Mucosa of descending colon (tissue), 3 donors: Measurements from ENCODE around the gene NSUN7. TPM values are rescaled to one million over a fixed set of nuclear protein-coding genes. Genes with fewer than 3 reads are reported as not detected.

Experiments used
- ATAC-seq: fragments of 200-7000 bp; cut with Tn5 transposase; one replicate; pipeline ENCODE4 v1.9.1; 2020; ENCODE audit warnings: mild to moderate bottlenecking, moderate library complexity
- DNase-seq, 3 donors: peaks; one replicate each; pipeline ENCODE4 v3.0.0-alpha.2; 2020
- H3K36me3 ChIP-seq: fragments of 200-600 bp; one replicate; pipeline ENCODE4 v1.8.0; 2021; ENCODE audit warnings: low read depth, mild to moderate bottlenecking
- H3K4me1 ChIP-seq: fragments of 200-600 bp; one replicate; pipeline ENCODE4 v1.8.0; 2021; ENCODE audit warnings: low read depth, mild to moderate bottlenecking
- H3K4me3 ChIP-seq: fragments of 200-600 bp; one replicate; pipeline ENCODE4 v1.8.0; 2021; ENCODE audit warnings: mild to moderate bottlenecking
- H3K9me3 ChIP-seq: fragments of 200-600 bp; one replicate; pipeline ENCODE4 v1.8.0; 2021; ENCODE audit warnings: mild to moderate bottlenecking
- CTCF ChIP-seq: fragments of 200-600 bp; IDR thresholded peaks from one replicate; pipeline ENCODE4 v1.8.0; 2022; ENCODE audit warnings: antibody characterized with exemption, mild to moderate bottlenecking
- intact Hi-C, 2 donors: fragments of 100-400 bp; cut with DNase I in 1 of 2; cut with micrococcal nuclease in 1 of 2; formaldehyde crosslinking; loops; one replicate each; pipeline versions ENCODE4 v1.11.0 to v1.11.1; 2022; cut with DNase I, micrococcal nuclease
- total RNA-seq, 3 donors: library from RNA; stranded (reverse); fragmentation: NEBNext Ultra II Directional in 2 of 3; extraction: Animal tissue kit (Norgen Biotek cat#: 25700) in 2 of 3; gene quantifications; one replicate each; pipeline versions ENCODE4 v1.2.1 to v1.2.4, GENCODE V29; 2021 to 2023
- donor health status: DM: no; HTN: no; CAD: no; lungs with moderate emphysema.
- donor health status: DM: no; HTN: no; CAD: no.
- donor health status: DM: no; HTN: yes; CAD: no.

The NSUN7 gene
- total RNA-seq, 3 donors from 2014 or later: 5.6 to 18.1 (median 11.7) TPM

GRCh38 chr4:40848251-40848650, 98.5 kb downstream of the NSUN7 start:
- no peaks in the 10 kb centered on the region for H3K4me1 ChIP-seq
- H3K4me3 ChIP-seq: no peak overlapping the region
- intact Hi-C loops: no loop called here
- DNase-seq: no peak
- no peak for TF ChIP-seq CTCF
- no peaks in the 10 kb centered on the region for H3K9me3 ChIP-seq
- no peaks in the 10 kb centered on the region for H3K36me3 ChIP-seq
- ATAC-seq: no peak

GRCh38 chr4:40848940-40849339, 99.2 kb downstream of the NSUN7 start:
- H3K4me3 ChIP-seq: no peak overlapping the region
- H3K9me3 ChIP-seq: no peaks in the 10 kb centered on the region
- intact Hi-C loops: no loop called here
- no peak for TF ChIP-seq CTCF
- DNase-seq: no peak
- H3K36me3 ChIP-seq: no peaks in the 10 kb centered on the region
- no peak for ATAC-seq
- H3K4me1 ChIP-seq: no peaks in the 10 kb centered on the region

GRCh38 chr4:40850496-40850895, 100.7 kb downstream of the NSUN7 start:
- no peaks in the 10 kb centered on the region for H3K9me3 ChIP-seq
- no peak for TF ChIP-seq CTCF
- ATAC-seq: no peak
- H3K36me3 ChIP-seq: no peaks in the 10 kb centered on the region
- DNase-seq: no peak
- no peaks in the 10 kb centered on the region for H3K4me1 ChIP-seq
- intact Hi-C loops: no loop called here
- no peak overlapping the region for H3K4me3 ChIP-seq

- H3K4me3 ChIP-seq: no peak overlapping the region
- no peaks in the 10 kb centered on the region for H3K36me3 ChIP-seq
- no peaks in the 10 kb centered on the region for H3K9me3 ChIP-seq
- intact Hi-C loops: no loop called here
- DNase-seq: no peak
- no peak for TF ChIP-seq CTCF
- H3K4me1 ChIP-seq: no peaks in the 10 kb centered on the region
- no peak for ATAC-seq
Observed at GRCh38 chr4:40856277-40856839, 106.6 kb downstream of the NSUN7 start.

- TF ChIP-seq CTCF: no peak
- intact Hi-C loops: no loop called here
- Histone ChIP-seq H3K4me3 (no peak overlapping the region), H3K36me3 (no peaks in the 10 kb centered on the region), H3K4me1 (no peaks in the 10 kb centered on the region), H3K9me3 (no peaks in the 10 kb centered on the region)
- peak; percentile 68 to 73 (median 73) for DNase-seq
- peak; percentile 99 for ATAC-seq
Observed at GRCh38 chr4:40856840-40857362, 107.1 kb downstream of the NSUN7 start.

GRCh38 chr4:40857956-40858355, 108.2 kb downstream of the NSUN7 start:
- ATAC-seq: no peak
- TF ChIP-seq CTCF: no peak
- intact Hi-C loops: no loop called here

More at GRCh38 chr4:40857956-40858355, 108.2 kb downstream of the NSUN7 start:
- Histone ChIP-seq H3K4me1 (no peaks in the 10 kb centered on the region), H3K4me3 (no peak overlapping the region), H3K36me3 (no peaks in the 10 kb centered on the region), H3K9me3 (no peaks in the 10 kb centered on the region)
- DNase-seq: no peak
